HG03521 (cell line): ENCODE results near the gene EIF4E2.
"Not testable (repeated sequence)": the region's sequence is repeated elsewhere in the genome, so short reads cannot be mapped to it uniquely, and the experiment has no call there.

Source experiments
- ATAC-seq: cut with Tn5 transposase; IDR thresholded peaks from one replicate; pipeline ENCODE4 v1.9.1; 2021; ENCODE audit warnings: mild to moderate bottlenecking, moderate library complexity; ENCODE audit not compliant: unreplicated experiment

EIF4E2 gene

DNA sequence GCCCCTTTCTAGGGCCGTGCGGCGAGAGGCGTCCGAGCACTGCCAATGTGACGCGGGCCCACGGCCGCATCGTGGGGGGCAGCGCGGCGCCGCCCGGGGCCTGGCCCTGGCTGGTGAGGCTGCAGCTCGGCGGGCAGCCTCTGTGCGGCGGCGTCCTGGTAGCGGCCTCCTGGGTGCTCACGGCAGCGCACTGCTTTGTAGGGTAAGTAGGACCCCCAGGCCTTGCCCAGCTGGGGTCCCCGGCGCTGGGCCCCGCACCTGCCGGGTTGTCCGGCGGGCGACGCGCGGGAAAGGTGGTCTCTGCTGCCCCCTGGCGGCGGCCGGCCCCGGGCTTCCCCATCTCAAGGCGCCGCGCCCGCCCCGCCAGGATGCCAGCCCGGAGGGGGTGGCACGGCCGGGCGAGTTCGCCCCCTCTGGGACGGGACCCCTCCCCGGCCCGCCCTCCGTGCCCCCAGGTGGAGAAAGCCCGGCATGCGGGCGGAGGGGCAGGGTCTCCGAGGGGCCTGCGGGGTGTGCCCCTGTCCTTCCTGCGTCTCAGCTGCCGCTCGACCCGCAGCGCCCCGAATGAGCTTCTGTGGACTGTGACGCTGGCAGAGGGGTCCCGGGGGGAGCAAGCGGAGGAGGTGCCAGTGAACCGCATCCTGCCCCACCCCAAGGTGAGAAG, 28.4 kb upstream of the EIF4E2 start:
- no peak for ATAC-seq

DNA sequence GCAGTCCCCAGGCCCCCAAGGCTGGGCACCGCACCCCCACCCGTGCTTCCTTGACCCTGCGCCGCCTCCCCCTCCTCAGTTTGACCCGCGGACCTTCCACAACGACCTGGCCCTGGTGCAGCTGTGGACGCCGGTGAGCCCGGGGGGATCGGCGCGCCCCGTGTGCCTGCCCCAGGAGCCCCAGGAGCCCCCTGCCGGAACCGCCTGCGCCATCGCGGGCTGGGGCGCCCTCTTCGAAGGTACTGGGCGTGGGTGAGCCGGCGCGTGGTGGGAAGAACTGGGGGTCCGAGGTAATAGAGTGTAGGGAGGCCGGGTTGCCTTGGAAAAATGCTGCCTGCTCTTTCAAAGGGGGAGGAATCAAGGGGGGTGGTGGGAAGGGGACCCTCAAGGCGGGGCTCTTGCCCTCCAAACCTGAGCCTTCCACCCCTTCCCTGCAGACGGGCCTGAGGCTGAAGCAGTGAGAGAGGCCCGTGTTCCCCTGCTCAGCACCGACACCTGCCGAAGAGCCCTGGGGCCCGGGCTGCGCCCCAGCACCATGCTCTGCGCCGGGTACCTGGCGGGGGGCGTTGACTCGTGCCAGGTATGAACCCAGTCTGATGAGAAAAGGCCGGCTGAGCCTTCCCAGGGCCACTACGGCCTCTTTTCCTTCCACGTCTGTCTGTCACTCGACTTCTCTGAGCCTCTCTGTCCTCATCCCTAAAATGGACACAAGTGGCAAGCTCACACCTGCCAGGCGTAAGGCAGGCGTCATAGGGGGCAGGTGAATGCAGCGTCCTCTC, 27.7 kb upstream of the EIF4E2 start:
- no peak for ATAC-seq

DNA sequence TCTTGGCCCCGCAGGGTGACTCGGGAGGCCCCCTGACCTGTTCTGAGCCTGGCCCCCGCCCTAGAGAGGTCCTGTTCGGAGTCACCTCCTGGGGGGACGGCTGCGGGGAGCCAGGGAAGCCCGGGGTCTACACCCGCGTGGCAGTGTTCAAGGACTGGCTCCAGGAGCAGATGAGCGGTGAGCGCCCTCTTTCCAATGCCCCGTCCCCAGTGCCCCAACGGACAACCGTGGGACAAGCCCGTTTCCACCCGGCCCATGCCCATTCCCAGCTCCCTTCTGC, 27.1 kb upstream of the EIF4E2 start:
- ATAC-seq, result no peak

- no peak for ATAC-seq
Measured at GRCh38 chr2:232523682-232524597, 26.5 kb upstream of the EIF4E2 start.

- ATAC-seq, result no peak
Measured at GRCh38 chr2:232524771-232525170, 25.7 kb upstream of the EIF4E2 start.

- no peak for ATAC-seq
Measured at GRCh38 chr2:232525199-232525598, 25.3 kb upstream of the EIF4E2 start.

DNA sequence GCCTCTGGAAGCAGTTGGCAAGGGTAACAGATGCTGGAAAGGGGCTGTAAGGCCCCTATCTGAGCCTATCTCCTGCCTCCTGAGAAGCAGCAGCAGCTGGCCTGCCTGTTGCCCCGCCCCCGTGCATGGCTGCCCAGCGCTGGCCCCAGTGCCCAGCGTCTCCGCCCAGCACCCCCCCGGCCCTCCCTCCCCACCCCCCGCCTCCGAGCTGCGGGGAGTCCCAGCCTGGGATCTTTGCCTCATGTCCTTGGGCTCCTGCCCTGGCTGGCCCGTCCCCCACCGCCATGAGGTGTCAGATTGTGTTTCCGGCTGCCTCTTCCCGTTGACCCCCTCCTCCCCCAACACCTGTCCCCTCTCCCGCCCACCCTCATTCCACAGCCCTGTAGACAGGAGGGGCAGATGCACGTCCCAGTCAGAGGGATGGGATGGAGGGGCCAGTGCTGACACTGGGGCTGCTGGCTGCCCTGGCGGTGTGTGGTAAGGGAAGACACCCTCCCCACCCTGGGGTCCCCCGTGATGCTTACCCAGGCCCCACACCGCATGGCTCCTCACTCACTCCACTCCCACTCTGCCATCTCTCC, 24.6 kb upstream of the EIF4E2 start, which contains the start of gene CHRND:
TSS of gene CHRND (plus strand) at position 370 of the 581 bp plus-strand sequence. CDS start at position 426, 56 bp downstream.
- ATAC-seq, result no peak

GRCh38 chr2:232526372-232526941, 24.0 kb upstream of the EIF4E2 start:
- no peak for ATAC-seq

- no peak for ATAC-seq
Measured at GRCh38 chr2:232527905-232528470, 22.5 kb upstream of the EIF4E2 start.

DNA sequence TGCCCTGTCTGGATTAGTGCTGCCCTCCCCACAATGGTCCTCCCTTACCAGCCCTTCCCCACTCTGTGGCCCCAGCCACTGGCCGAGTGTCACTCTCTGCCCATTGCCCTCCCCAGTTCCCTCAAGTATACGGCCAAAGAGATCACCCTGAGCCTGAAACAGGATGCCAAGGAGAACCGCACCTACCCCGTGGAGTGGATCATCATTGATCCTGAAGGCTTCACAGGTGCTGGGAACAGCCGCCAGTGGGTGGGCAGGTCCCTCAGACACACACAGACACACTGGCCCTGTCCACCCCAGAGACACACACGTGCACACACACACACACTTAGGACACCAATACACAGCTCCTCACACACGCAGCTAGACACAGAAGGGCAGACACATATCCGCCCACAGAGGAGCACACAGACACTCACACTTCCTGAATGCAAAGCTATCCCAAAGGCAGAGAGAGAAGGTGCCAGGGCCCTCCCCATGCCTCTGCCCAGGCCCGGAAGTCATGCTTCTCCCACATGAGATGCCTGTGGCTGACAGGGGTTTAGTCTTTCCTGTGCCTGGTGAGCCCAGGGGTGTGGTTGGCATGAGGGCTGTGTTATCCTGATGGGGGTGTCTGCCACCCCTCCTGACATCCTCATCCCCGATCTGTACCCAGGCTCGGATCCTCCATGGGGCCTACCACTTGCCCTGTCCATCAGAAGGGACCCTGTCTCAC, 21.6 kb upstream of the EIF4E2 start:
- no peak for ATAC-seq

DNA sequence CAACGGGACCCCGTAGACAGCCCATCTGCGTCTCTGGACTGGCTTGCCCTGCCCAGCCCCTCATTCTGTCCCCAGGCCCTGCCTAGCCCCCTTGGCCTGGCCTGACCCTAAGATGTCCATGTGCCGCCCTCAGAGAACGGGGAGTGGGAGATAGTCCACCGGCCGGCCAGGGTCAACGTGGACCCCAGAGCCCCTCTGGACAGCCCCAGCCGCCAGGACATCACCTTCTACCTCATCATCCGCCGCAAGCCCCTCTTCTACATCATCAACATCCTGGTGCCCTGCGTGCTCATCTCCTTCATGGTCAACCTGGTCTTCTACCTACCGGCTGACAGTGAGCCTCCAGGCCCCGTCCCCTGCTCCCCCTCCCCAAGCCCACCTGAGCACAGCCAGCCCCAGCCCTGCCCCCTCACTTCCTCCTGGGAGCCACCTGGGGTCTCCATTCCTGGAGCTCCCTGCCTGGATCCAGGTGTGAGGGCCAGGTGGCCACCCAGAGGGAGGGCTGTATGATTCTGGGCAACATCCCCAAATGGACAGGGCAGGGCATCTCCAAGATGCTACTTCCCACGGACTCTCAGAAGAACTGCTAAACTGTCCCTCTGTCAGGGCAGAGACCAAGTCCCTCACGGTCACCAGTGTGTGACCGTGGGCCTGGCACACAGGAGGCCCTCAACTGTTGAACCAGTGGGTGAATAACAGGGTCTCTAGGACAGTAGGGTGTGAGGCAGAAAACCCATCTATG, 20.5 kb upstream of the EIF4E2 start:
- ATAC-seq, result no peak

- ATAC-seq, result no peak
Measured at GRCh38 chr2:232530626-232531260, 19.7 kb upstream of the EIF4E2 start.

DNA sequence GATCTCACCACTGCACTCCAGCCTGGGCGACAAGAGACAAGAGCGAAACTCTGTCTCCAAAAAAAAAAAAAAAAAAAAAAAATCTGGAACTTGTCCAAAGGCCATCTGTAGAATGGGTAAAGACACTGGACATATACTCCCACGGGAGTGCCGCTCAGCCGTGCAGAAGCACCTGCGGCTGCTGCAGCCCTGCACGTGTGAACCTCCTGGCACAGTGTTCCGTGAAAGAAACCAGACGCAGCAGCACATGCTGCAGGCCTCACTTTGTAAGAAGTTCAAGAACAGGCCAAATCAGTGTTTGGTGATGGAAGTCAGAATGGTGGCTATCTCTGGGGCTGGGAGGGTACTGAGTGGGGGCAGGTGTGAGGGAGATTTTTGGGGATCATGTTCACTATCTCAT, 18.1 kb upstream of the EIF4E2 start:
- no peak for ATAC-seq

DNA sequence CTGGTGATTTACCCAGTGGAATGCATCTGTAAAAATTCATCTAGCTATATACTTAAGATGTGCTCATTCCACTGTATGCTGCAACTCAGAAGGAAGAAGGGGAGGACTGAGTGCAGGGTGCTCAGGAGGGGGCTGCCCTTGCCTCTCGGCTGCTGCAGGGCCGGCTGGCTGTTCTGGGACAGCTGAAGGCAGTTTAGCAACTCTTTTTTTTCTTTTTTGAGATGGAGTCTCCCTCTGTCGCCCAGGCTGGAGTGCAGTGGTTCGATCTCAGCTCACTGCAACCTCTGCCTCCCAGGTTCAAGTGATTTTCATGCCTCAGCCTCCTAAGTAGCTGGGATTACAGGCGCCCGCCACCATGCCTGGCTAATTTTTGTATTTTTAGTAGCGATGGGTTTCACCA, 17.7 kb upstream of the EIF4E2 start:
- ATAC-seq, result not testable (repeated sequence)

DNA sequence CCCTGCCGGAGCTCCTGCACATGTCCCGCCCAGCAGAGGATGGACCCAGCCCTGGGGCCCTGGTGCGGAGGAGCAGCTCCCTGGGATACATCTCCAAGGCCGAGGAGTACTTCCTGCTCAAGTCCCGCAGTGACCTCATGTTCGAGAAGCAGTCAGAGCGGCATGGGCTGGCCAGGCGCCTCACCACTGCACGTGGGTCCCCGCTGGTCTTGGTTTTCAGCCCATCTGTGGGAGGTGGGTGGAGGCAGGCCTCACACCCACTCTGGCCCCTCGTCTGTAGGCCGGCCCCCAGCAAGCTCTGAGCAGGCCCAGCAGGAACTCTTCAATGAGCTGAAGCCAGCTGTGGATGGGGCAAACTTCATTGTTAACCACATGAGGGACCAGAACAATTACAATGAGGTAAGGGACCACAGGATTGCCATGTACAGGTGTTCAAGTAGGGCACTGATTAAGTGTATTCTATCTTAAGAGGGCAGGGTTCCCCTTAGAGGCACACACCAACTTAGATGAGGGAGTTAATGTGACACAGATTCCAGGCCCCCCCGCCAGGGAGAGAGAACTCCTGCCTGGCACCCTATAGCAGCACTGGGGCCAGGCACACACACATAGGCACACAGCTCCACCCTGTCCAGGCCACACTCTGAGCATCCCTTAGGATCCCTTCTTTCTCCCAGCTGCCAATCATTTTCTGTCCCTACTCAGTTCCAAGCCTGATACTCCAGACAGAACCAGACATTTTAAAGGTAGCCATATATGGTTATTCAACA, 16.4 kb upstream of the EIF4E2 start:
- no peak for ATAC-seq

- no peak for ATAC-seq
Measured at GRCh38 chr2:232534940-232535651, 15.4 kb upstream of the EIF4E2 start.

DNA sequence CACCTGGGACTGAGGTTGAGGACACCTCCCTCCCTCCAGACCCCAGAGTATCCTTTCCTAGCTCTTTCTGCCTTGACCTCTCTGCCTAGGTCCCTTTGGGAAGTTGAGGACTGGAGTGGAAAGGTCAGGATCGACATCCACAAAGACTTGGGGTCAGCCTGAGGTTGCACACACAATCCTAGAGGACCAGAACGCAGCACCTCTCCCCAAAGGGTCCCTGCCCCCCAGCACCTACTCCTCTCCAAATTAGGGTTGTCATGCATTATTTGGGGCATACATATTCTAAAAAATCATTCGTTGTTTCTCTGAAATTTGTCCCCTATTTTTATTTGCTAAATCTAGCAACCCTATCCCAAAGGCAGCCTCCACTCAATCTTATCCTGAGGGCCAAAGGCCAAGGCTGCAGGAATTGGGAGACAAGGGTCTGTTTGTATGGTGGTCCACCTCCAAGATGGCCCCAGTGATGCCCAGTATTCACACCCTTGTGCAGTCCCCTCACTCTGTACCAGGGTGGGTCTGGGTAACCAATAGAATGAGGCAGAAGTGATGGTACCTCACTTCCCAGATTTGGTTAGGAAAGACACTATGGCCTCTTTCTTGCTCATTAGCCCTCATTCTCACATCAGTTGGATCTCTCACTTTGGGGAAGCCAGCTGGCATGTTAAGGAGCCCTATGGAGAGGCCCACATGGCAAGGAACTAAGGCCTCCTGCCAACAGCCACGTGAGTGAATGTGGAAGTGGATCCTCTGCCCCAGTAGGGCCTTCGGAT, 14.5 kb upstream of the EIF4E2 start:
- no peak for ATAC-seq
